Epithelial cell of proximal tubule (primary cell): ENCODE data around the gene SEMA3A. TPM values are rescaled to one million over a fixed set of nuclear protein-coding genes. Genes with fewer than 3 reads are reported as not detected.
"Not testable (repeated sequence)": the region's sequence is repeated elsewhere in the genome, so short reads cannot be mapped to it uniquely, and the experiment has no call there.

Source experiments
- DNase-seq: peaks from one replicate; pipeline ENCODE4 v3.0.0-alpha.2; 2011; ENCODE audit warnings: low read depth
- H3K4me3 ChIP-seq: 2 replicates; pipeline ENCODE4 v1.5.1; 2011; ENCODE audit warnings: low read depth, mild to moderate bottlenecking, low read length
- total RNA-seq: library from RNA; depleted of rRNA; stranded (reverse); fragments of >200 nt; gene quantifications from 2 replicates; pipeline ENCODE4 v1.2.3, GENCODE V29; 2015
- TF ChIP-seq, protein P1 (sequence below): conservative IDR thresholded peaks from 2 replicates; pipeline ENCODE4 v1.5.1; 2012; ENCODE audit warnings: low read depth, mild to moderate bottlenecking, low read length

SEMA3A gene
- total RNA-seq, 1 donor from 2014 or later, result 13.7 TPM

DNA sequence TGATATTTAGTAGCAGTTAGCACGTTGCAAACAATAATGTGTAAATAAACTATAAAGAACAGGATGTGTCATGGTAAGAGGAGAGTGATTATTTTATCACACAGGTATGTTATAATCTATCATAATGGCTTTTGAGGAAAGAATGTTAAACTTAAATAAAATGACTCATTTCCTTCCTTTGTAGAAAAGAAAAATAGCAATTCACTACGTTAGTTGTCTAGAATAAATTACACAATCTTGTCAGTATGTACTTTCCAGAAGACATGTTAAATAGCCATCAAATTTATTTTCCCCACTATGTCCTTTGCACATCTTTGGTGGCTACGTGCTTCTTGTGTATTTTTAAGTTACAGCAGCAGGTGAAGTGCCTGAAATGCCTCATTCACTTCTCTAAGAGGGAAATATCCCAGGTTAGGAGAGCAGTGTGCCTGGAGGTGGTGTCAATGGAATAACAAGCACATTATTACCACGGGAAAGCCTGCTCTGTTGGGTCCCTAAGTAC is 133.8 kb downstream of the SEMA3A start:
- TF ChIP-seq, protein P1, sequence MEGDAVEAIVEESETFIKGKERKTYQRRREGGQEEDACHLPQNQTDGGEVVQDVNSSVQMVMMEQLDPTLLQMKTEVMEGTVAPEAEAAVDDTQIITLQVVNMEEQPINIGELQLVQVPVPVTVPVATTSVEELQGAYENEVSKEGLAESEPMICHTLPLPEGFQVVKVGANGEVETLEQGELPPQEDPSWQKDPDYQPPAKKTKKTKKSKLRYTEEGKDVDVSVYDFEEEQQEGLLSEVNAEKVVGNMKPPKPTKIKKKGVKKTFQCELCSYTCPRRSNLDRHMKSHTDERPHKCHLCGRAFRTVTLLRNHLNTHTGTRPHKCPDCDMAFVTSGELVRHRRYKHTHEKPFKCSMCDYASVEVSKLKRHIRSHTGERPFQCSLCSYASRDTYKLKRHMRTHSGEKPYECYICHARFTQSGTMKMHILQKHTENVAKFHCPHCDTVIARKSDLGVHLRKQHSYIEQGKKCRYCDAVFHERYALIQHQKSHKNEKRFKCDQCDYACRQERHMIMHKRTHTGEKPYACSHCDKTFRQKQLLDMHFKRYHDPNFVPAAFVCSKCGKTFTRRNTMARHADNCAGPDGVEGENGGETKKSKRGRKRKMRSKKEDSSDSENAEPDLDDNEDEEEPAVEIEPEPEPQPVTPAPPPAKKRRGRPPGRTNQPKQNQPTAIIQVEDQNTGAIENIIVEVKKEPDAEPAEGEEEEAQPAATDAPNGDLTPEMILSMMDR, result no peak
- DNase-seq, result peak; percentile 19
- no peak overlapping the region for H3K4me3 ChIP-seq

GRCh38 chr7:84060000-84060399 is 134.6 kb downstream of the SEMA3A start:
- TF ChIP-seq, protein P1, result no peak
- H3K4me3 ChIP-seq, result no peak overlapping the region
- no peak for DNase-seq

DNA sequence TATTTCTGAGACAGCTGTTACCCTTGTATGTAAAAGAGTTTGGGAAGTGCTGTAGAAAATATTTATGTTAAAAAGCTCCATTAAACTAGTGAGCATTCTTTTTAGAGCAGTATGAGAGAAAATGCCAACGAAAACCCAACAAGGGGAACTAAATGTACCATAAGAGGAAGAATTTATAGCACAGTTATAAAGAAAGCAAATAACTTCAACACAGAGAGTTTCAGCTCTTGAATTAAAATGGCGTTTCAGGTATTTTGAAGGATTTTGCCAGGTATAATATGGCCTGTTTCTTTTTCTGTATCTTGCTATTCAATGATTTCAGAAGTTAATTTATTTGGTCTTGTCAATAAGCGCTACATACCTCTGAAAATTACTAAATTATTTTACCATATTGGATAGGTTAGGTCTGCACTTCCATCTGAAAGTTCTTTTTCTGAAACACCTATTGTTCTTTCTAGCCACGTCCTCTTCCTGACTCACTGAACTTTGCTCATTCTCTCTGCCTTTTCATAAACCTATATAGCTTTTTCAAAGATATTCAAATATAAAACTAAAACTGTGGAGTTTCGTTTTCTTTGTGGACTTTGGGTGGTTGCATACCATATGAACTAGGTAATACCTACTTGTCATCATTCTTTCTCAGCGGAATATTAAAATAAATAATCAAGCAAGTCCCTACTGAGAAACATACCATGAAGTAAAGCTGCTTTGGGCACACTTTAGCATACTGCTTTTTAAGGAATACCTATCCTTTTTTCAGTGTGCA is 136.1 kb downstream of the SEMA3A start:
- H3K4me3 ChIP-seq, result no peak overlapping the region
- TF ChIP-seq, protein P1, result no peak
- no peak for DNase-seq

GRCh38 chr7:84057576-84057975 is 137.0 kb downstream of the SEMA3A start:
- no peak overlapping the region for H3K4me3 ChIP-seq
- TF ChIP-seq, protein P1, result no peak
- no peak for DNase-seq

DNA sequence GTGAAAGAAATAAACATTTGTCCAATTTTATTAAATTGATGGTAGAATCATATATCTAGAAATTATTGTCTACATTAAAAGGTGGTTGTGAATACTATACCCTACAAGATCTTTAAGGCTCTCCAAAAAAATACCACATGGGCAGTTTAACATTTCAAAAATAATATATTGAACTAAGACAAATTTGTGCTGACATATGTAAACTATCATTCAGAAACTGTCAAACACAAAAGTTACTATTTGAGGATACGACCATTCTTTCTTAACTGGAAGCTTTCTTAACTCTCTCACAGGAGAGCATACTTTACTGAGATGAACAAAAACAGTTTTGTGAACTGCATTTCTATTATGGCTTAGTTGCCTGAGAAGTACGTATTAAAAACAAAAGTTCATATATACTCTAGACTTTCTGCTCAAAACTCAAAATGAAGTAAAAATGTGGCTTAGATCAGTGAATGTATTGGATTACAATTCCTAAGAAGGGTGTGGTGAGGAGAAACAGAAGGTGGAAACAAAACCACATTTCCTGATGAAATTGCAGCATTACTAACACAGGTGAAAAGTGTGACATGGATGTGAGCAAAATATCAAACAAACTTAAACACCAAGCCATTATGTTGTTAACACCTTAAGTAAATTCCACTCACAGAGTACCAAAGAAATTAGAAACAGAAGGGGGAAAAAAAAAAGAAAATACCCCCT is 138.5 kb downstream of the SEMA3A start:
- DNase-seq, result no peak
- H3K4me3 ChIP-seq, result no peak overlapping the region
- TF ChIP-seq, protein P1, result no peak

- not testable (repeated sequence) for H3K4me3 ChIP-seq, DNase-seq
These were observed 139.4 kb downstream of the SEMA3A start for GRCh38 chr7:84055199-84055598.

DNA sequence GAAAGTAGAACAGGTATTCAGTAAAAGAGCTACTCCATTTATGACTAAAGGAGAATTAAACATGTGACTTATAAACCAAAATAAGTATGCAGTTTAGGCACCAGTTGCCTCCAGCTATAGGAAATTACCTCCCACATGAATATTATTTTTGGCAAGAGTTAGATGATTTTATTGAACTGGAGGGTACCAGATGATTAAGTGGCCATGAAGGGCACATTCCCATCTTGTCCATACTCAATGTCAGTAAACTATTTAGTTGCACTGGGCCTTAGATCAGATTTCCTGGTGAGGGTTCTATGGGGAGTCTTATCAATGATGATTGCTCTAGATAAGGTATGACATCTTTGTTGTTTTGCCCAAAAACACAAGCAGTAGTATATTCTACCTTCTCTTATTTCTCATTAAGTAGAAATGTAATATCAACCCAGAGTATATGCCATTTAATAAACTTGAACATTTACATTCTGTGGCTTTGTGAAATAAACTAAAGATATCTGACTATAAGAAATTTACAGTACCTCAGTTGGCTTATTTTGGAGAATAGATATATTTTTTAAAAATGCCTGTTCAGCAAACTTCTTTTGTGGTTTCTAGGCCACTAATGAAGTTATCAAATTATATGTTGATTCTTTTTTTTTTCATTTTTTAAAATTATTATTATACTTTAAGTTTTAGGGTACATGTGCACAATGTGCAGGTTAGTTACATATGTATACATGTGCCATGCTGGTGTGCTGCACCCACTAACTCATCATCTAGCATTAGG is 145.3 kb downstream of the SEMA3A start:
- no peak for DNase-seq

More for the DNA sequence above, 145.3 kb downstream of the SEMA3A start:
- TF ChIP-seq, protein P1, result no peak
- H3K4me3 ChIP-seq, result no peak overlapping the region
